Vagina (tissue), 2 donors: ENCODE data around the gene PTPRN2. TPM values are rescaled to one million over a fixed set of nuclear protein-coding genes. Genes with fewer than 3 reads are reported as not detected.

Experiments used
- DNase-seq, 2 donors: peaks; one replicate each; pipeline ENCODE4 v3.0.0-alpha.2; 2017; ENCODE audit errors: extremely low spot score in 2 of 2
- H3K27ac ChIP-seq: fragments of 200-600 bp; sonication (generic); one replicate; pipeline ENCODE4 v1.5.1; 2019
- H3K27me3 ChIP-seq: fragments of 200-600 bp; sonication (generic); one replicate; pipeline ENCODE4 v1.5.1; 2019
- H3K36me3 ChIP-seq, 2 donors: fragments of 200-600 bp; sonication (generic); one replicate each; pipeline ENCODE4 v1.5.1; 2017 to 2019
- H3K4me1 ChIP-seq: fragments of 200-600 bp; sonication (generic); one replicate; pipeline ENCODE4 v1.5.1; 2019
- H3K4me3 ChIP-seq, 2 donors: fragments of 200-600 bp; sonication (generic); 1 replicate in 1 of 2; 2 replicates in 1 of 2; pipeline ENCODE4 v1.5.1; 2016 to 2019
- H3K9me3 ChIP-seq: fragments of 200-600 bp; sonication (generic); one replicate; pipeline ENCODE4 v1.5.1; 2019
- POLR2A ChIP-seq, 2 donors: fragments of 450-650 bp; IDR thresholded peaks; one replicate each; pipeline ENCODE4 v1.6.1; 2017; ENCODE audit warnings: antibody characterized with exemption in 2 of 2, mild to moderate bottlenecking in 2 of 2, moderate library complexity in 2 of 2
- POLR2AphosphoS5 ChIP-seq, 2 donors: sonication (generic); formaldehyde crosslinking; IDR thresholded peaks; one replicate each; pipeline ENCODE4 v1.9.0; 2017; ENCODE audit warnings: antibody characterized with exemption in 2 of 2, mild to moderate bottlenecking in 2 of 2, low read depth in 1 of 2; ENCODE audit not compliant: insufficient read depth in 1 of 2
- intact Hi-C: fragments of 100-400 bp; cut with DNase I; formaldehyde crosslinking; loops from one replicate; pipeline ENCODE4 v1.15.1; 2023
- total RNA-seq: library from RNA; depleted of rRNA; stranded (reverse); fragments of >200 nt; gene quantifications from one replicate; pipeline ENCODE4 v1.2.3, GENCODE V29; 2016
- TF ChIP-seq, protein P1 (sequence below), 3 experiments: fragments of 450-650 bp in 2 of 3; fragments of 200-600 bp in 1 of 3; sonication (generic) in 1 of 3; IDR thresholded peaks; one replicate each; pipeline ENCODE4 v1.5.1; 2017 to 2019; ENCODE audit warnings: antibody characterized with exemption in 3 of 3, mild to moderate bottlenecking in 2 of 3, moderate library complexity in 2 of 3

Gene PTPRN2
- total RNA-seq, 1 donor from 2014 or later, result 7.4 TPM

DNA sequence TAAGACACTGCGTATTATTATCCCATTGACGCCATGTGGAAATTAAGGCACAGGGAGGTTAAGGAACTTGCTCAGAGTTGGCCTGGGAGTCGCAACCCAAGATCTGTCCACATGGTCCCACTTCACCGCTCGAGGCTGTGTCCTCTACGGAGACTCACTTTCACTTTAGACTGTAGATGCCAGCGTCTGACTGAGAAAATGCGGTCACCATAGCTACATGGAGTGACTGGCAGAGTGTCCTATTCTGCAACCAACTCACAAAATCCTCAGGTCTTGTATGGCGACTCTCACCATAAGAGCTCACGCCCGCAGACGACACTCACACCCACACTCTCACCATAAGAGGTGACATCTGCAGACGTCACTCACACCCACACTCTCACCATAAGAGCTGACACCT, 257.9 kb downstream of the PTPRN2 start:
- TF ChIP-seq POLR2A (IDR thresholded peaks at IDR 0.05) (no peak), POLR2AphosphoS5 (IDR thresholded peaks at IDR 0.05; ENCODE audit: insufficient read depth in 1 of 2, low read depth in 1 of 2) (no peak)
- TF ChIP-seq, protein P1, sequence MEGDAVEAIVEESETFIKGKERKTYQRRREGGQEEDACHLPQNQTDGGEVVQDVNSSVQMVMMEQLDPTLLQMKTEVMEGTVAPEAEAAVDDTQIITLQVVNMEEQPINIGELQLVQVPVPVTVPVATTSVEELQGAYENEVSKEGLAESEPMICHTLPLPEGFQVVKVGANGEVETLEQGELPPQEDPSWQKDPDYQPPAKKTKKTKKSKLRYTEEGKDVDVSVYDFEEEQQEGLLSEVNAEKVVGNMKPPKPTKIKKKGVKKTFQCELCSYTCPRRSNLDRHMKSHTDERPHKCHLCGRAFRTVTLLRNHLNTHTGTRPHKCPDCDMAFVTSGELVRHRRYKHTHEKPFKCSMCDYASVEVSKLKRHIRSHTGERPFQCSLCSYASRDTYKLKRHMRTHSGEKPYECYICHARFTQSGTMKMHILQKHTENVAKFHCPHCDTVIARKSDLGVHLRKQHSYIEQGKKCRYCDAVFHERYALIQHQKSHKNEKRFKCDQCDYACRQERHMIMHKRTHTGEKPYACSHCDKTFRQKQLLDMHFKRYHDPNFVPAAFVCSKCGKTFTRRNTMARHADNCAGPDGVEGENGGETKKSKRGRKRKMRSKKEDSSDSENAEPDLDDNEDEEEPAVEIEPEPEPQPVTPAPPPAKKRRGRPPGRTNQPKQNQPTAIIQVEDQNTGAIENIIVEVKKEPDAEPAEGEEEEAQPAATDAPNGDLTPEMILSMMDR (IDR thresholded peaks at IDR 0.05), result no peak

DNA sequence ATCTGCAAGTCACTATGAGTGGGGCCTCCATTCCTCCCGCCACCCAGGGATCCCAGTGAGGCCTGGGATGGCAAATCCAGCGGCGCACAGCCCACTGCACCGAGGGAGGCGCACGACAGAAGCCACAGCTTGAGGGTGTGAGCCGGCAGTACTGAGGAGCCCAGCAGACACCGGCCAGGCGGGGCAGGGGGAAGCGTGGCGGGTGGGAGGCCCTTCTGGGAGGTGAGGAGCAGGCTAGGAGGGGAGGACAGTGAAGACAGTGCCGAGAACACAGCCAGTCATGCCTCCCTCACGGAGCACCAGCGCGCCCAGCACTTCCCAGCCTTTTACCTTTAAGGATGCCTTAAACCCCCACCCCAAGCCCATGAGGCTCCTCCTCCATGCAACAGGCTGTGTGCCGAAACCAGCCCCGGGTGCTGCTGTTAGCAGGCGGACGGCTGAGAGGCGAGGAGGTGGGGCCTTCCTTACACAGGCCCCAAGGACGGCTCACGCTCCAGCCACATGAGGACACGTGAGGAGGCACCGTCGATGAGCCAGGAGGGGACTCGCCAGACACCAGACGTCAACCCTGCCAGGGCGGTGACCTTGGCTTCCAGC, 258.5 kb downstream of the PTPRN2 start:
- Histone ChIP-seq H3K27ac (no peak overlapping the region), H3K36me3 (no peaks in the 10 kb centered on the region), H3K27me3 (peaks cover 4% of the 10 kb centered on the region), H3K4me1 (no peaks in the 10 kb centered on the region), H3K9me3 (no peaks in the 10 kb centered on the region), H3K4me3 (no peak overlapping the region)
- TF ChIP-seq, protein P1 (IDR thresholded peaks at IDR 0.05), result no peak
- TF ChIP-seq POLR2A (IDR thresholded peaks at IDR 0.05) (no peak), POLR2AphosphoS5 (IDR thresholded peaks at IDR 0.05; ENCODE audit: insufficient read depth in 1 of 2, low read depth in 1 of 2) (no peak)
- DNase-seq, result peak; percentile 69 to 72
- intact Hi-C loops, result no loop called here

More for the DNA sequence above, 257.9 kb downstream of the PTPRN2 start:
- Histone ChIP-seq H3K27me3 (peaks cover 4% of the 10 kb centered on the region), H3K4me1 (no peaks in the 10 kb centered on the region), H3K27ac (no peak overlapping the region), H3K9me3 (no peaks in the 10 kb centered on the region), H3K4me3 (no peak overlapping the region), H3K36me3 (no peaks in the 10 kb centered on the region)
- DNase-seq, result peak in 1 of 2 donors; percentile 32
- intact Hi-C loops, result no loop called here

DNA sequence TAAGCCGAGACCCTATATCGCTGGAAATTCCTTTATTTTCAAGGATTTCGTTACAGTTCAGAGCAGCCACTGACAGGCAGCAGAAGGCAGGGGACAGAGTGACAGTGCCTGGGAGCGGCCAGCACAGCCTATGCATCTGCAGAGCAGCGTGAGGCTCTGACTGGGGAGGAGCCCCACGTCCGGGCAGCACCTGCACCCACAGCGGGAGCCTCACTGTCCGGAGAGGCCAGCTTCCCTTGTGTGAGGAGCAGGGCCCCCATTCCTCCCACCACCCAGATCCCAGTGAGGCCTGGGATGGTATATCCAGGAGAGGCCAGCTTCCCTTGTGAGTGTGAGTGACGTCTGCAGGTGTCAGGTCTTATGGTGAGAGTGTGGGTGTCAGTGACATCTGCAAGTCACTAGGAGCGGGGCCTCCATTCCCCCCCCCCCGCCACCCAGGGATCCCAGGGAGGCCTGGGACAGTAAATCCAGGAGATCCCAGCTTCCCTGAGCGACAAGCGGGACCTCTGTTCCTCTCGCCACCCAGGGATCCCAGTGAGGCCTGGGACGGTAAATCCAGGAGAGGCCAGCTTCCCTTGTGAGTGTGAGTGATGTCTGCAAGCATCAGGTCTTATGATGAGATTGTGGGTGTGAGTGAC, 259.1 kb downstream of the PTPRN2 start:
- Histone ChIP-seq H3K4me1 (no peaks in the 10 kb centered on the region), H3K27me3 (peaks cover 4% of the 10 kb centered on the region), H3K27ac (no peak overlapping the region), H3K4me3 (no peak overlapping the region), H3K36me3 (no peaks in the 10 kb centered on the region), H3K9me3 (no peaks in the 10 kb centered on the region)
- TF ChIP-seq, protein P1 (IDR thresholded peaks at IDR 0.05), result no peak
- TF ChIP-seq POLR2AphosphoS5 (IDR thresholded peaks at IDR 0.05; ENCODE audit: insufficient read depth in 1 of 2, low read depth in 1 of 2) (no peak), POLR2A (IDR thresholded peaks at IDR 0.05) (no peak)
- DNase-seq, result peak; percentile 60 to 90
- intact Hi-C loops, result no loop called here

DNA sequence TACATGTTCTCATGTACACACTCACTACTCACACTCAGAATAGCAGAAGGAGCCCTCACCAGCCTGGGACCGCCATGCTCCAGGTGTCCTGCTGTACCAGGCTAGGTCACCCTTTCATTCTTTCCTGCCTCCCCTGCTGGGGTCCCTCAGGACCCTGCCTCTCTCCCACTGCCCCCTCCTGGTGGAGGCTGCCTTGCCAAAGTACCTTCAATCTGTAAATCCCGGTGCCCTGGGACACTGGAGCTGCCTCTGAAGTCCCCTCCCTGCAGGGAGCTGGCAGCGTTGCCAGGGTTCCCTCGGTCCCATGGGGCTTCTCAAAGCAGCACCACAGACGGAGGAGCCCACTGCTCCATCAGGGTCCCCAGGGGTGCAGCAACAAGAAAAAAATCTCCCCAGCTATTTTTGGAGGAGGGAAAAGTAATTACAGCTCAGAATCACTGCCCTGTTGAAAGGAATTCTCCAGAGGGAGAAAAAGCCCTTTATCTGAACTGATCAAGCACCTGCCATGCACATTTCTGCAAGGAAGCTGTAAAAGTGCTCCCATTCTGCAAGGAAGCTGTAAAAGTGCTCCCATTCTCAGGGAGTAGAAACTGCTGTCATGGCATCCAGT, 259.9 kb downstream of the PTPRN2 start:
- Histone ChIP-seq H3K36me3 (no peaks in the 10 kb centered on the region), H3K9me3 (no peaks in the 10 kb centered on the region), H3K27me3 (peaks cover 4% of the 10 kb centered on the region), H3K4me1 (no peaks in the 10 kb centered on the region), H3K4me3 (no peak overlapping the region), H3K27ac (no peak overlapping the region)
- TF ChIP-seq, protein P1 (IDR thresholded peaks at IDR 0.05), result no peak
- no peak for TF ChIP-seq POLR2A (IDR thresholded peaks at IDR 0.05)
- no peak for TF ChIP-seq POLR2AphosphoS5 (IDR thresholded peaks at IDR 0.05; ENCODE audit: insufficient read depth in 1 of 2, low read depth in 1 of 2)
- intact Hi-C loops, result no loop called here
- DNase-seq, result peak; percentile 52 to 55

DNA sequence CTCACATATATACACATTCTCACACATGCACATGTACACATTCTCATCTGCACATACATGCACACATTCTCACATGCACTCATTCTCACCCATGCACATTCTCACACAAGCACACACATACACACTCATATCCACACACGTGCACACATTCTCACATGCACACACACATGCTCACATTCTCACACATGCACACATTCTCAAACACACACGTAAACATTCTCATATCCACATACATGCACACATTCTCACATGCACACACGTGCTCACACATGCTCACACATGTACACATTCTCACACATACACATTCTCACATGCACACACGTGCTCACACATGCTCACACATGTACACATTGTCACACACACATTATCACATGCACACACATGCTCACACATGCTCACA, 260.6 kb downstream of the PTPRN2 start:
- H3K36me3 ChIP-seq, result no peaks in the 10 kb centered on the region
- no peaks in the 10 kb centered on the region for H3K4me1 ChIP-seq
- H3K4me3 ChIP-seq, result no peak overlapping the region
- intact Hi-C loops, result no loop called here
- H3K9me3 ChIP-seq, result no peaks in the 10 kb centered on the region
- TF ChIP-seq, protein P1 (IDR thresholded peaks at IDR 0.05), result no peak
- TF ChIP-seq POLR2AphosphoS5 (IDR thresholded peaks at IDR 0.05; ENCODE audit: insufficient read depth in 1 of 2, low read depth in 1 of 2), result no peak
- no peak for TF ChIP-seq POLR2A (IDR thresholded peaks at IDR 0.05)
- peaks cover 4% of the 10 kb centered on the region for H3K27me3 ChIP-seq
- peak; percentile 14 to 44 for DNase-seq
- H3K27ac ChIP-seq, result no peak overlapping the region
